NCI-H69 (cell line): ENCODE measurements around the gene GDF7.

Source experiments
- DNase-seq: peaks from one replicate; lab custom pipeline; 2025; lab: John Stamatoyannopoulos, UW

The GDF7 gene

GRCh38 chr2:20666304-20667150, at the start of gene GDF7:
Gene GDF7 (plus strand): TSS chr2:20667144. CDS start chr2:20667240, 96 bp downstream.
- DNase-seq, result peak; percentile 42

- DNase-seq, result peak; percentile 61
Measured at GRCh38 chr2:20617892-20618467, 49.0 kb upstream of the GDF7 start.

- no peak for DNase-seq
Measured at GRCh38 chr2:20618468-20618885, 48.5 kb upstream of the GDF7 start.

GRCh38 chr2:20618886-20619521, 47.9 kb upstream of the GDF7 start:
- no peak for DNase-seq

GRCh38 chr2:20619624-20620024, 47.3 kb upstream of the GDF7 start:
- no peak for DNase-seq

GRCh38 chr2:20620271-20620681, 46.7 kb upstream of the GDF7 start:
- DNase-seq, result no peak

GRCh38 chr2:20620696-20621365, 46.1 kb upstream of the GDF7 start:
- no peak for DNase-seq

GRCh38 chr2:20621366-20622295, 45.3 kb upstream of the GDF7 start:
- DNase-seq, result no peak

GRCh38 chr2:20622296-20622686, 44.7 kb upstream of the GDF7 start:
- no peak for DNase-seq

- peak; percentile 1 for DNase-seq
Measured at GRCh38 chr2:20622731-20623130, 44.2 kb upstream of the GDF7 start.

- DNase-seq, result no peak
Measured at GRCh38 chr2:20623241-20623640, 43.7 kb upstream of the GDF7 start.

- no peak for DNase-seq
Measured at GRCh38 chr2:20623741-20624155, 43.2 kb upstream of the GDF7 start.

- DNase-seq, result no peak
Measured at GRCh38 chr2:20624156-20624883, 42.6 kb upstream of the GDF7 start.

GRCh38 chr2:20624884-20625485, 42.0 kb upstream of the GDF7 start:
- DNase-seq, result no peak

GRCh38 chr2:20625491-20626391, 41.2 kb upstream of the GDF7 start:
- DNase-seq, result peak; percentile 39

- DNase-seq, result no peak
Measured at GRCh38 chr2:20626392-20626697, 40.6 kb upstream of the GDF7 start.

- no peak for DNase-seq
Measured at GRCh38 chr2:20626698-20627513, 40.0 kb upstream of the GDF7 start.

- DNase-seq, result no peak
Measured at GRCh38 chr2:20627712-20628380, 39.1 kb upstream of the GDF7 start.
